Naive thymus-derived CD4-positive, alpha-beta T cell (primary cell): Measurements from ENCODE around the gene BSN. TPM values are rescaled to one million over a fixed set of nuclear protein-coding genes. Genes with fewer than 3 reads are reported as not detected.

Source experiments
- ATAC-seq: fragments of 150-1000 bp; cut with Tn5 transposase; 2 replicates; pipeline ENCODE4 v1.10.0; 2021; ENCODE audit warnings: mild to moderate bottlenecking, moderate library complexity
- CTCF ChIA-PET: fragments of 350-600 bp; sonication (Branson Sonifier 250); formaldehyde crosslinking; loops from one replicate; lab custom pipeline; 2021; ENCODE audit warnings: antibody characterized with exemption; lab: Charles Lee
- POLR2A ChIA-PET: fragments of 350-600 bp; sonication (Branson Sonifier 250); formaldehyde crosslinking; loops from one replicate; lab custom pipeline; 2021; ENCODE audit warnings: antibody characterized with exemption, inconsistent platforms; lab: Charles Lee
- DNase-seq, 9 donors: peaks; one replicate each; pipeline versions ENCODE4 v3.0.0 to v3.0.0-alpha.2; 2020 to 2022; ENCODE audit warnings: mixed read lengths in 1 of 9
- H3K27ac ChIP-seq: one replicate; pipeline ENCODE4 v1.7.0; 2013; ENCODE audit warnings: mild to moderate bottlenecking, low read depth, low read length, moderate library complexity
- H3K27me3 ChIP-seq, 2 donors: one replicate each; pipeline ENCODE4 v1.7.0; 2013; ENCODE audit warnings: low read length in 2 of 2, mild to moderate bottlenecking in 2 of 2, moderate library complexity in 2 of 2; ENCODE audit not compliant: control insufficient read depth in 2 of 2, insufficient read depth in 2 of 2
- H3K36me3 ChIP-seq, 3 experiments: 1 replicate in 2 of 3; 2 replicates in 1 of 3; pipeline ENCODE4 v1.7.0; 2013; ENCODE audit warnings: low read length in 3 of 3, mild to moderate bottlenecking in 3 of 3, moderate library complexity in 1 of 3; ENCODE audit not compliant: insufficient read depth in 3 of 3, control insufficient read depth in 2 of 3
- H3K4me1 ChIP-seq, 2 donors: one replicate each; pipeline ENCODE4 v1.7.0; 2013; ENCODE audit warnings: low read length in 2 of 2, mild to moderate bottlenecking in 2 of 2, moderate library complexity in 1 of 2; ENCODE audit not compliant: control insufficient read depth in 2 of 2, insufficient read depth in 2 of 2
- H3K4me3 ChIP-seq: 2 replicates; pipeline ENCODE4 v1.7.0; 2013; ENCODE audit warnings: mild to moderate bottlenecking, low read length
- H3K9me3 ChIP-seq, 3 experiments: 1 replicate in 2 of 3; 2 replicates in 1 of 3; pipeline ENCODE4 v1.7.0; 2013; ENCODE audit warnings: low read length in 3 of 3; ENCODE audit not compliant: control insufficient read depth in 2 of 3
- H3K27ac Mint-ChIP-seq, 9 donors: one replicate each; pipeline ENCODE4 v1.8.0; 2020 to 2022; ENCODE audit warnings: mixed read lengths in 9 of 9, mild to moderate bottlenecking in 8 of 9, moderate library complexity in 5 of 9, inconsistent platforms in 2 of 9
- H3K27me3 Mint-ChIP-seq, 5 donors: one replicate each; pipeline ENCODE4 v1.8.0; 2021 to 2022; ENCODE audit warnings: mixed read lengths in 5 of 5, mild to moderate bottlenecking in 1 of 5
- H3K36me3 Mint-ChIP-seq, 5 donors: one replicate each; pipeline ENCODE4 v1.8.0; 2020 to 2022; ENCODE audit warnings: mixed read lengths in 5 of 5, mild to moderate bottlenecking in 3 of 5, inconsistent platforms in 1 of 5
- H3K4me1 Mint-ChIP-seq, 7 donors: one replicate each; pipeline ENCODE4 v1.8.0; 2020 to 2022; ENCODE audit warnings: mixed read lengths in 7 of 7, mild to moderate bottlenecking in 3 of 7, inconsistent platforms in 1 of 7
- H3K4me3 Mint-ChIP-seq, 10 donors: one replicate each; pipeline ENCODE4 v1.8.0; 2020 to 2022; ENCODE audit warnings: mild to moderate bottlenecking in 10 of 10, mixed read lengths in 10 of 10, moderate library complexity in 6 of 10, inconsistent platforms in 2 of 10
- H3K9me3 Mint-ChIP-seq, 11 donors: one replicate each; pipeline ENCODE4 v1.8.0; 2020 to 2022; ENCODE audit warnings: mixed read lengths in 11 of 11, mild to moderate bottlenecking in 4 of 11, inconsistent platforms in 1 of 11, moderate library complexity in 1 of 11
- intact Hi-C, 2 donors: fragments of 100-400 bp; cut with micrococcal nuclease; formaldehyde crosslinking; loops; one replicate each; pipeline ENCODE4 v1.15.1; 2023
- polyA plus RNA-seq, 2 donors: library from polyadenylated mRNA; unstranded; fragments of 300-500 nt; fragmentation: Illumina TruSeq; gene quantifications; one replicate each; pipeline ENCODE4 v1.2.3, GENCODE V29; 2021
- total RNA-seq, 6 experiments: library from RNA in 5 of 6; stranded (reverse) in 5 of 6; gene quantifications; 1 replicate in 5 of 6; 2 replicates in 1 of 6; pipeline ENCODE4 v1.2.3 and lab custom pipeline; 2021 to 2026

Gene BSN
- total and polyA plus RNA-seq, 7 experiments from 2014 or later: 0.12 to 0.16 (median 0.14) TPM; not detected in 2

GRCh38 chr3:49534581-49535441 lies 19.5 kb upstream of the BSN start:
- ChIA-PET CTCF (no interaction called here), POLR2A (no interaction called here)
- intact Hi-C loops: no loop called here
- no peak overlapping the region for H3K27ac ChIP-seq
- Mint-ChIP-seq H3K36me3 (peaks cover 4 to 20% (median 9%) of the 10 kb centered on the region in 5 donors), H3K27ac (no peak overlapping the region), H3K27me3 (no peaks in the 10 kb centered on the region), H3K4me3 (no peak overlapping the region), H3K9me3 (peaks cover 0 to 2% (median 0%) of the 10 kb centered on the region in 11 donors), H3K4me1 (peaks cover 0 to 8% (median 4%) of the 10 kb centered on the region in 7 donors)
- no peak overlapping the region for H3K4me3 ChIP-seq
- H3K4me1 ChIP-seq: peaks cover 0 to 4% of the 10 kb centered on the region in 2 donors
- no peaks in the 10 kb centered on the region for H3K27me3 ChIP-seq
- no peak for DNase-seq
- no peak for ATAC-seq
- H3K9me3 ChIP-seq: no peaks in the 10 kb centered on the region
- peaks cover 0 to 39% (median 7%) of the 10 kb centered on the region in 3 experiments for H3K36me3 ChIP-seq

- no peak overlapping the region for H3K27ac Mint-ChIP-seq
- H3K4me1 Mint-ChIP-seq: peaks cover 0 to 9% (median 5%) of the 10 kb centered on the region in 7 donors
- ChIA-PET CTCF (interaction anchor here (2.3 kb wide), 1 partner anchor 136 kb away, joined by 16 read pairs; no protein-coding TSS in a partner anchor), POLR2A (no interaction called here)
- H3K27me3 Mint-ChIP-seq: no peaks in the 10 kb centered on the region
- H3K36me3 Mint-ChIP-seq: peaks cover 0 to 9% (median 6%) of the 10 kb centered on the region in 5 donors
- intact Hi-C loops: no loop called here
- H3K4me3 Mint-ChIP-seq: no peak overlapping the region
- H3K4me1 ChIP-seq: peaks cover 4 to 5% of the 10 kb centered on the region in 2 donors
- no peak for ATAC-seq
- DNase-seq: no peak
- H3K9me3 ChIP-seq: no peaks in the 10 kb centered on the region
- H3K9me3 Mint-ChIP-seq: peaks cover 0 to 2% (median 0%) of the 10 kb centered on the region in 11 donors
- H3K27ac ChIP-seq: no peak overlapping the region
- peaks cover 0 to 28% (median 1%) of the 10 kb centered on the region in 3 experiments for H3K36me3 ChIP-seq
- H3K4me3 ChIP-seq: no peak overlapping the region
- no peaks in the 10 kb centered on the region for H3K27me3 ChIP-seq
Measured at GRCh38 chr3:49535971-49536874, 18.1 kb upstream of the BSN start.

GRCh38 chr3:49536875-49537533 lies 17.3 kb upstream of the BSN start:
- H3K36me3 Mint-ChIP-seq: peaks cover 0 to 4% (median 0%) of the 10 kb centered on the region in 5 donors
- POLR2A ChIA-PET: no interaction called here

GRCh38 chr3:49539659-49540560 lies 14.4 kb upstream of the BSN start:
- intact Hi-C loops: loop anchor here (1.0 to 2.0 kb wide), 10 partner anchors 14 to 366 kb away; partner anchors contain the start of genes BSN (in 2 of the 2), DAG1 (in 1 of the 2), MST1 (in 1 of the 2) and RNF123 (in 1 of the 2)
- Mint-ChIP-seq H3K9me3 (peaks cover 0 to 2% (median 0%) of the 10 kb centered on the region in 11 donors), H3K27ac (peak overlapping the region in 6 of 9 donors; percentile 14 to 69 (median 33)), H3K36me3 (no peaks in the 10 kb centered on the region), H3K4me1 (peaks cover 0 to 9% (median 5%) of the 10 kb centered on the region in 7 donors), H3K4me3 (peak overlapping the region; percentile 75 to 84 (median 80)), H3K27me3 (peaks cover 0 to 24% (median 4%) of the 10 kb centered on the region in 5 donors)
- H3K36me3 ChIP-seq: peaks cover 0 to under 1% (median 0%) of the 10 kb centered on the region in 3 experiments
- peak overlapping the region; percentile 90 for H3K4me3 ChIP-seq
- no peaks in the 10 kb centered on the region for H3K27me3 ChIP-seq
- ChIA-PET POLR2A (interaction anchor here (1.2 to 2.3 kb wide), 6 partner anchors 14 to 299 kb away, joined by 4 to 45 read pairs (median 6); partner anchors contain the start of genes APEH, BSN and USP4), CTCF (interaction anchor here (0.5 to 4.8 kb wide), 25 partner anchors 9 to 621 kb away, joined by 3 to 111 read pairs (median 4); partner anchors contain the start of genes ARIH2 and BSN)
- H3K27ac ChIP-seq: peak overlapping the region; percentile 78
- DNase-seq (peak; percentile 77 to 97 (median 85)), ATAC-seq (peak; percentile 99)
- H3K4me1 ChIP-seq: peaks cover 4 to 5% of the 10 kb centered on the region in 2 donors
- no peaks in the 10 kb centered on the region for H3K9me3 ChIP-seq

More at GRCh38 chr3:49536875-49537533, 17.3 kb upstream of the BSN start:
- no peak for DNase-seq
- H3K27me3 ChIP-seq: no peaks in the 10 kb centered on the region
- intact Hi-C loops: no loop called here
- H3K27ac ChIP-seq: no peak overlapping the region
- no peak overlapping the region for H3K4me3 Mint-ChIP-seq
- H3K4me1 ChIP-seq: peaks cover 4 to 5% of the 10 kb centered on the region in 2 donors
- peaks cover 0 to 20% (median 0%) of the 10 kb centered on the region in 3 experiments for H3K36me3 ChIP-seq
- no peak overlapping the region for H3K27ac Mint-ChIP-seq
- H3K4me3 ChIP-seq: no peak overlapping the region
- H3K9me3 ChIP-seq: no peaks in the 10 kb centered on the region
- H3K4me1 Mint-ChIP-seq: peaks cover 0 to 9% (median 5%) of the 10 kb centered on the region in 7 donors
- H3K27me3 Mint-ChIP-seq: peaks cover 0 to 3% (median 0%) of the 10 kb centered on the region in 5 donors
- H3K9me3 Mint-ChIP-seq: peaks cover 0 to 2% (median 0%) of the 10 kb centered on the region in 11 donors
- CTCF ChIA-PET: interaction anchor here (0.6 to 2.3 kb wide), 3 partner anchors 135 to 872 kb away, joined by 3 to 16 read pairs (median 5); no protein-coding TSS in a partner anchor
- no peak for ATAC-seq

- H3K27me3 ChIP-seq: no peaks in the 10 kb centered on the region
- POLR2A ChIA-PET: no interaction called here
- H3K27ac ChIP-seq: no peak overlapping the region
- H3K36me3 Mint-ChIP-seq: peaks cover 0 to 2% (median 0%) of the 10 kb centered on the region in 5 donors
- H3K9me3 ChIP-seq: no peaks in the 10 kb centered on the region
- CTCF ChIA-PET: interaction anchor here (1.1 to 2.1 kb wide), 2 partner anchors 10 to 12 kb away, joined by 3 to 5 read pairs; no protein-coding TSS in a partner anchor
- H3K9me3 Mint-ChIP-seq: peaks cover 0 to 2% (median 0%) of the 10 kb centered on the region in 11 donors
- H3K4me3 ChIP-seq: no peak overlapping the region
- H3K27ac Mint-ChIP-seq: peak overlapping the region in 1 of 9 donors; percentile 62
- intact Hi-C loops: loop anchor here in 1 of 2 donors (5.0 kb wide), 1 partner anchor 305 kb away; the partner anchor contains the start of gene TRAIP
- peaks cover 31 to 55% (median 36%) of the 10 kb centered on the region in 5 donors for H3K27me3 Mint-ChIP-seq
- peaks cover 9 to 20% (median 13%) of the 10 kb centered on the region in 7 donors for H3K4me1 Mint-ChIP-seq
- no peak for DNase-seq
- H3K4me1 ChIP-seq: peaks cover 0 to 20% of the 10 kb centered on the region in 2 donors
- H3K4me3 Mint-ChIP-seq: peak overlapping the region in 4 of 10 donors; percentile 26 to 58 (median 36)
- ATAC-seq: no peak
- H3K36me3 ChIP-seq: no peaks in the 10 kb centered on the region
Measured at GRCh38 chr3:49552087-49552486, 2.2 kb upstream of the BSN start.
